Heart left ventricle (tissue), 16 donors: ENCODE results near the gene DUSP28. TPM values are rescaled to one million over a fixed set of nuclear protein-coding genes. Genes with fewer than 3 reads are reported as not detected.
A peak's percentile ranks its signal among the peaks of the same experiment; 100 is the strongest.

Source experiments
- ATAC-seq, 4 donors: fragments of 200-7000 bp; cut with Tn5 transposase; one replicate each; pipeline ENCODE4 v1.9.1; 2020 to 2022; ENCODE audit warnings: moderate library complexity in 4 of 4, mild to moderate bottlenecking in 3 of 4, moderate number of reproducible peaks in 1 of 4
- DNase-seq, 5 donors: peaks; one replicate each; pipeline ENCODE4 v3.0.0-alpha.2; 2020
- H3K27ac ChIP-seq, 12 donors: fragments of 200-600 bp; sonication (generic) in 4 of 12; one replicate each; pipeline versions ENCODE4 v1.5.0 to v1.8.0; 2016 to 2022; ENCODE audit warnings: mild to moderate bottlenecking in 2 of 12
- H3K27me3 ChIP-seq, 9 donors: fragments of 200-600 bp; sonication (generic) in 2 of 9; one replicate each; pipeline versions ENCODE4 v1.5.1 to v1.8.0; 2016 to 2022; ENCODE audit warnings: mild to moderate bottlenecking in 3 of 9
- H3K36me3 ChIP-seq, 9 donors: fragments of 200-600 bp; sonication (generic) in 2 of 9; one replicate each; pipeline versions ENCODE4 v1.5.0 to v1.8.0; 2018 to 2022; ENCODE audit warnings: mild to moderate bottlenecking in 2 of 9
- H3K4me1 ChIP-seq, 12 donors: fragments of 200-600 bp; sonication (generic) in 4 of 12; one replicate each; pipeline versions ENCODE4 v1.5.0 to v1.8.0; 2016 to 2022; ENCODE audit warnings: mild to moderate bottlenecking in 3 of 12
- H3K4me3 ChIP-seq, 12 donors: fragments of 200-600 bp; sonication (generic) in 4 of 12; one replicate each; pipeline versions ENCODE4 v1.5.0 to v1.8.0; 2017 to 2022; ENCODE audit warnings: mild to moderate bottlenecking in 9 of 12, moderate library complexity in 4 of 12
- H3K9me3 ChIP-seq, 12 donors: fragments of 200-600 bp; sonication (generic) in 4 of 12; one replicate each; pipeline versions ENCODE4 v1.5.0 to v1.8.0; 2016 to 2022; ENCODE audit warnings: mild to moderate bottlenecking in 1 of 12
- POLR2A ChIP-seq, 2 donors: fragments of 450-650 bp; IDR thresholded peaks; one replicate each; pipeline ENCODE4 v1.6.1; 2017; ENCODE audit warnings: antibody characterized with exemption in 2 of 2, mild to moderate bottlenecking in 2 of 2, moderate library complexity in 2 of 2
- WGBS, 4 donors: extraction: QIAGEN DNeasy Blood & Tissue Kit in 2 of 4; methylation state at CpG; one replicate each; pipeline versions ENCODE4 v1.1.5 to v1.1.7; 2013 to 2018; 5-methylcytosine and 5-hydroxymethylcytosine counted together
- intact Hi-C, 10 donors: fragments of 100-400 bp; cut with DNase I; formaldehyde crosslinking; loops; one replicate each; pipeline versions ENCODE4 v1.11.1 to v1.14.2; 2022
- long read RNA-seq, 3 donors: library from polyadenylated mRNA; unstranded; transcript quantifications; one replicate each; pipeline ENCODE4 v2.0.0, GENCODE V29; 2020 to 2021
- polyA plus RNA-seq, 2 donors: library from polyadenylated mRNA; stranded (reverse); fragments of 200-250 nt; gene quantifications; one replicate each; pipeline ENCODE4 v1.2.3, GENCODE V29; 2013
- total RNA-seq, 9 donors: library from RNA; depleted of rRNA in 2 of 9; stranded (reverse); fragments of >200 nt in 2 of 9; fragmentation: NEBNext Ultra II Directional in 3 of 9; extraction: Animal tissue kit (Norgen Biotek cat#: 25700) in 3 of 9; gene quantifications; one replicate each; pipeline versions ENCODE4 v1.1.0 to v1.2.4, GENCODE V29; 2016 to 2023
- TF ChIP-seq, protein P1 (sequence below), 12 donors: fragments of 200-600 bp; sonication (generic) in 4 of 12; IDR thresholded peaks; one replicate each; pipeline versions ENCODE4 v1.5.0 to v1.8.0; 2018 to 2022; ENCODE audit warnings: antibody characterized with exemption in 12 of 12, mild to moderate bottlenecking in 5 of 12
- donor health status: ischemic (EF 13 %, LVEDD 7.1; RV severe dilation, severe dysfunction).
- donor health status: healthy with polysubstance abuse.
- donor health status: DM: no; HTN: yes; CAD: no.
- donor health status: DM: no; HTN: no; CAD: no.
- donor health status: ischemic (EF 25% LVEDD 6.9; RV normal size, moderate dysfunction).
- donor health status: ischemic (EF 25% LVEDD 5.7; RV mildly dilated, moderate dysfunction).
- donor health status: healthy.
- donor health status: DM: yes; HTN: yes; CAD: no.
- donor health status: ischemic (EF 35%, LVEDD 5.7; RV mildly dilated, moderate dysfunction).
- donor health status: nonischemic (EF 11% LVEDD 7.7; RV severe dilation, severe dysfunction).
- donor health status: DM: yes; HTN: yes; CAD: no.
- donor health status: PGD.
- donor health status: ischemic (EF 29% LVEDD 5.4; RV normal size, mild dysfunction).
- donor health status: nonischemic (EF 23%, LVEDD 6.1; RV moderate dilation, normal function).

Gene DUSP28, protein sequence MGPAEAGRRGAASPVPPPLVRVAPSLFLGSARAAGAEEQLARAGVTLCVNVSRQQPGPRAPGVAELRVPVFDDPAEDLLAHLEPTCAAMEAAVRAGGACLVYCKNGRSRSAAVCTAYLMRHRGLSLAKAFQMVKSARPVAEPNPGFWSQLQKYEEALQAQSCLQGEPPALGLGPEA
- total RNA-seq (10 to 100 TPM in 7 of 9 donors, 1 to 10 TPM in 2; 6.7 to 23.9 (median 15.4) TPM), polyA plus RNA-seq (1 to 10 TPM; 3.6 to 9.3 TPM)
- long read RNA-seq, donor 1, transcript DUSP28-202 (2 exons, 3,461 nt), result major isoform, 5 of 15 reads
- long read RNA-seq, donor 1, partial matches to known transcripts, result 1 of 15 reads
- long read RNA-seq, donor 1, other reads (novel, unspliced or antisense), result 5 of 15 reads
- long read RNA-seq, donor 2, partial matches to known transcripts, result 0 of 7 reads
- long read RNA-seq, donor 2, other reads (novel, unspliced or antisense), result 2 of 7 reads
- long read RNA-seq, donor 3, partial matches to known transcripts, result 1 of 9 reads
- long read RNA-seq, donor 3, other reads (novel, unspliced or antisense), result 2 of 9 reads

DNA sequence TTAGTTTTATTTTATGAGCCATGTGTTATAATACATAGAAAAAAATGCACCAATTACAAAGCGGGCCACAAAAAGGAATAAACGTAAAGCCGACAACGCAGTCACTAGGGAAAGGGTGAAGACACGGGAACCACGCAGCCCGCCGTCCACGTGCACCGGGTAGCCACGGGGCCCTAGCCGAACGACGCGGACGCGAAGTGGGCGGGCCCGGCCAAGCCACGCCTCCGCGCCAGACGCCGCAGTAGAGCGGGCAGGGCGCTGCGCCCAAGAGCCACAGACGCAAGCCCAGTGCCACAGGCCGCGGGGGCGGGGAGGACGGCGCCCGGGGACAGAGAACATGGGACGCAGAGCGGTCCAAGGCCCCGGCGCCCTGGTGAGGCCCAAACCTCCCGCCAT lies at the start of gene DUSP28:
TSS of gene DUSP28 (plus strand) at position 274 of the 396 bp plus-strand sequence. CDS start 328 bp downstream, outside the sequence.
- TF ChIP-seq, protein P1, sequence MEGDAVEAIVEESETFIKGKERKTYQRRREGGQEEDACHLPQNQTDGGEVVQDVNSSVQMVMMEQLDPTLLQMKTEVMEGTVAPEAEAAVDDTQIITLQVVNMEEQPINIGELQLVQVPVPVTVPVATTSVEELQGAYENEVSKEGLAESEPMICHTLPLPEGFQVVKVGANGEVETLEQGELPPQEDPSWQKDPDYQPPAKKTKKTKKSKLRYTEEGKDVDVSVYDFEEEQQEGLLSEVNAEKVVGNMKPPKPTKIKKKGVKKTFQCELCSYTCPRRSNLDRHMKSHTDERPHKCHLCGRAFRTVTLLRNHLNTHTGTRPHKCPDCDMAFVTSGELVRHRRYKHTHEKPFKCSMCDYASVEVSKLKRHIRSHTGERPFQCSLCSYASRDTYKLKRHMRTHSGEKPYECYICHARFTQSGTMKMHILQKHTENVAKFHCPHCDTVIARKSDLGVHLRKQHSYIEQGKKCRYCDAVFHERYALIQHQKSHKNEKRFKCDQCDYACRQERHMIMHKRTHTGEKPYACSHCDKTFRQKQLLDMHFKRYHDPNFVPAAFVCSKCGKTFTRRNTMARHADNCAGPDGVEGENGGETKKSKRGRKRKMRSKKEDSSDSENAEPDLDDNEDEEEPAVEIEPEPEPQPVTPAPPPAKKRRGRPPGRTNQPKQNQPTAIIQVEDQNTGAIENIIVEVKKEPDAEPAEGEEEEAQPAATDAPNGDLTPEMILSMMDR (IDR thresholded peaks at IDR 0.05), result no peak
- peak; percentile 68 to 90 for TF ChIP-seq POLR2A (IDR thresholded peaks at IDR 0.05)
- intact Hi-C loops, result loop anchor here in 3 of 10 donors (2.0 to 10.0 kb wide), 4 partner anchors 27 to 535 kb away; partner anchors contain the start of genes CAPN10 (in 2 of the 3), NDUFA10 (in 1 of the 3) and SNED1 (in 1 of the 3)
- peaks cover 7 to 75% (median 39%) of the 10 kb centered on the region in 12 donors for H3K4me1 ChIP-seq
- H3K36me3 ChIP-seq, result peaks cover 0 to 12% (median 0%) of the 10 kb centered on the region in 9 donors
- peak within 1 kb of the TSS; percentile 99 to 100 (median 100) for H3K27ac ChIP-seq
- DNase-seq (peak; percentile 92 to 96 (median 94)), ATAC-seq (peak; percentile 69 to 86 (median 82))
- no peaks in the 10 kb centered on the region for H3K9me3 ChIP-seq
- 1% methylated on average over 29 to 39 of the region's 39 CpGs for WGBS, 4 donors
- peak within 1 kb of the TSS; percentile 43 to 94 (median 90) for H3K4me3 ChIP-seq
- H3K27me3 ChIP-seq, result peaks cover 0 to 3% (median 0%) of the 10 kb centered on the region in 9 donors

GRCh38 chr2:240510513-240511210 lies 49.5 kb upstream of the DUSP28 start:
- no peaks in the 10 kb centered on the region for H3K27me3 ChIP-seq
- 92 to 98% (median 94%) methylated on average over 12 of the region's 12 CpGs for WGBS, 4 donors
- ATAC-seq (no peak), DNase-seq (no peak)
- H3K4me3 ChIP-seq, result no peak overlapping the region
- intact Hi-C loops, result loop anchor here in 9 of 10 donors (5.0 to 10.0 kb wide), 4 partner anchors 192 to 332 kb away; no protein-coding TSS in a partner anchor
- H3K36me3 ChIP-seq, result peaks cover 0 to 29% (median 0%) of the 10 kb centered on the region in 9 donors
- H3K9me3 ChIP-seq, result no peaks in the 10 kb centered on the region
- peaks cover 0 to 9% (median 1%) of the 10 kb centered on the region in 12 donors for H3K4me1 ChIP-seq
- no peak overlapping the region for H3K27ac ChIP-seq
- TF ChIP-seq, protein P1 (IDR thresholded peaks at IDR 0.05), result no peak
- TF ChIP-seq POLR2A (IDR thresholded peaks at IDR 0.05), result no peak

DNA sequence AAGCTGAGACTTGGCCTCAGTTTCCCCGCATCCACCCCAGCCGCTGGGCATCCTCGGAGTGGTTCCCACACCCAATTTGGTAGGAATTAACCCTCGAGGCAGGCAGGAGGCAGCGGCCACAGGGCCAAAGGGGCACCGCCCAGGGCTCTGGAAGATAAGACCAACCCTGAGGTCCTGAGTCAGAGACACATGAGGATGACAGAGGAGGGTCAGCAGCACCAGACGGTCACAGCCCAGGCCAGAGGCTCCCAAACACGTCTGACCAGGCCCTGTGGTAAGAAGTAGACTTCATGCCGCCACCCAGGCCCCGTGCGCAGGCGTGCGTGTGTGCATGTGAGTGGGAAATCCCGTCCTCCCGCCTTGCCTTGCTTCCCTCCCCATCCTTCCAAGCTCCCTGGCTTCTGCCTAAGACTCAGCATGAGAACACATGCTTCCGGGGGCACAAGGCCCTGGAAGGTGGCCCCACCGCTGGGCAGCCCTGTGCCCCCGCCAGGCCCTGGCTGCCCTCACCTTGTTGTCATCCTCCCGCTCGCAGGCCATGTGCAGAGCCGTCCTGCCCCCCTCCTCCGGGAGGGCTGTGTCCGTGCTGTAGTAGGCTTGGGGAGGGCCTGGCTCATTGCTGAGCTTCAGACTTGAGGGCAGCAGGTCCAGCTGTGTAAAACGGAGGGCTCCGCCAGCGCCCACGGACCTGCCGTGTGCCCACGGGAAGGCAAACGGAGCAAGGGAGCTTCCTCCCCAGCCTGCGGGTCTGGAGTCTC lies 48.6 kb upstream of the DUSP28 start:
- WGBS, 4 donors, result 94 to 98% (median 96%) methylated on average over 24 to 31 of the region's 31 CpGs
- Histone ChIP-seq H3K4me3 (no peak overlapping the region), H3K4me1 (peaks cover 0 to 9% (median 1%) of the 10 kb centered on the region in 12 donors), H3K27ac (no peak overlapping the region), H3K27me3 (no peaks in the 10 kb centered on the region), H3K36me3 (peaks cover 0 to 29% (median 0%) of the 10 kb centered on the region in 9 donors), H3K9me3 (no peaks in the 10 kb centered on the region)
- DNase-seq (no peak), ATAC-seq (no peak)
- TF ChIP-seq, protein P1 (IDR thresholded peaks at IDR 0.05), result no peak
- no peak for TF ChIP-seq POLR2A (IDR thresholded peaks at IDR 0.05)
- intact Hi-C loops, result loop anchor here in 9 of 10 donors (5.0 to 10.0 kb wide), 4 partner anchors 191 to 331 kb away; no protein-coding TSS in a partner anchor
